MG63 (cell line): ENCODE measurements around the gene ANAPC5. TPM values are rescaled to one million over a fixed set of nuclear protein-coding genes. Genes with fewer than 3 reads are reported as not detected.
"Not testable (repeated sequence)": the region's sequence is repeated elsewhere in the genome, so short reads cannot be mapped to it uniquely, and the experiment has no call there.

Source experiments
- DNase-seq: peaks from one replicate; pipeline ENCODE4 v3.0.0-alpha.2; 2020
- H3K27me3 ChIP-seq: fragments of 250-450 bp; sonication (Bioruptor Pico); 2 replicates; pipeline ENCODE4 v1.5.1; 2020; ENCODE audit warnings: mild to moderate bottlenecking, moderate library complexity
- H3K36me3 ChIP-seq: fragments of 250-450 bp; sonication (Bioruptor Pico); 2 replicates; pipeline ENCODE4 v1.5.1; 2020; ENCODE audit warnings: mild to moderate bottlenecking, moderate library complexity
- H3K4me3 ChIP-seq: fragments of 250-450 bp; sonication (Bioruptor Pico); 2 replicates; pipeline ENCODE4 v1.5.1; 2020; ENCODE audit warnings: mild to moderate bottlenecking, moderate library complexity
- H3K9me3 ChIP-seq: fragments of 250-450 bp; sonication (Bioruptor Pico); 2 replicates; pipeline ENCODE4 v1.5.1; 2020; ENCODE audit warnings: mild to moderate bottlenecking, moderate library complexity
- total RNA-seq: library from RNA; depleted of rRNA; stranded (reverse); fragments of >200 nt; shearing (Covaris generic); gene quantifications from 2 replicates; pipeline ENCODE4 v1.2.3, GENCODE V29; 2014; ENCODE audit warnings: low replicate concordance

Gene ANAPC5
- total RNA-seq, 1 experiment from 2014 or later, result 156 TPM

GRCh38 chr12:121333747-121334146, 18.5 kb downstream of the ANAPC5 start:
- no peak for DNase-seq
- H3K9me3 ChIP-seq, result no peaks in the 10 kb centered on the region
- H3K4me3 ChIP-seq, result no peak overlapping the region
- peaks cover 90% of the 10 kb centered on the region for H3K36me3 ChIP-seq
- no peaks in the 10 kb centered on the region for H3K27me3 ChIP-seq

GRCh38 chr12:121331248-121331647, 21.0 kb downstream of the ANAPC5 start:
- H3K9me3 ChIP-seq, result no peaks in the 10 kb centered on the region
- DNase-seq, result no peak
- peaks cover 96% of the 10 kb centered on the region for H3K36me3 ChIP-seq
- no peaks in the 10 kb centered on the region for H3K27me3 ChIP-seq
- no peak overlapping the region for H3K4me3 ChIP-seq

- DNase-seq, result no peak
- Histone ChIP-seq H3K4me3 (no peak overlapping the region), H3K9me3 (no peaks in the 10 kb centered on the region), H3K36me3 (peaks cover 93% of the 10 kb centered on the region), H3K27me3 (no peaks in the 10 kb centered on the region)
Measured at GRCh38 chr12:121330692-121331091, 21.5 kb downstream of the ANAPC5 start.

- H3K9me3 ChIP-seq, result no peaks in the 10 kb centered on the region
- no peak for DNase-seq
- H3K36me3 ChIP-seq, result peaks cover 88% of the 10 kb centered on the region
- H3K4me3 ChIP-seq, result no peak overlapping the region
- H3K27me3 ChIP-seq, result no peaks in the 10 kb centered on the region
Measured at GRCh38 chr12:121330195-121330594, 22.0 kb downstream of the ANAPC5 start.

- H3K4me3 ChIP-seq, result no peak overlapping the region
- no peaks in the 10 kb centered on the region for H3K27me3 ChIP-seq
- peaks cover 84% of the 10 kb centered on the region for H3K36me3 ChIP-seq
- DNase-seq, result no peak
- no peaks in the 10 kb centered on the region for H3K9me3 ChIP-seq
Measured at GRCh38 chr12:121328620-121329019, 23.6 kb downstream of the ANAPC5 start.

- no peak for DNase-seq
- Histone ChIP-seq H3K27me3 (no peaks in the 10 kb centered on the region), H3K4me3 (no peak overlapping the region), H3K36me3 (peaks cover 78% of the 10 kb centered on the region), H3K9me3 (no peaks in the 10 kb centered on the region)
Measured at GRCh38 chr12:121326996-121327674, 25.1 kb downstream of the ANAPC5 start.

GRCh38 chr12:121325922-121326396, 26.3 kb downstream of the ANAPC5 start:
- DNase-seq, result no peak
- peaks cover 66% of the 10 kb centered on the region for H3K36me3 ChIP-seq

GRCh38 chr12:121323908-121324307, 28.3 kb downstream of the ANAPC5 start:
- DNase-seq, result no peak
- H3K36me3 ChIP-seq, result peaks cover 53% of the 10 kb centered on the region
- no peaks in the 10 kb centered on the region for H3K27me3 ChIP-seq
- H3K9me3 ChIP-seq, result no peaks in the 10 kb centered on the region
- H3K4me3 ChIP-seq, result no peak overlapping the region

More at GRCh38 chr12:121325922-121326396, 26.3 kb downstream of the ANAPC5 start:
- H3K27me3 ChIP-seq, result no peaks in the 10 kb centered on the region
- no peaks in the 10 kb centered on the region for H3K9me3 ChIP-seq
- H3K4me3 ChIP-seq, result no peak overlapping the region

- Histone ChIP-seq H3K27me3 (no peaks in the 10 kb centered on the region), H3K4me3 (no peak overlapping the region), H3K9me3 (no peaks in the 10 kb centered on the region), H3K36me3 (peaks cover 50% of the 10 kb centered on the region)
- no peak for DNase-seq
Measured at GRCh38 chr12:121318121-121318520, 34.1 kb downstream of the ANAPC5 start.

- Histone ChIP-seq H3K4me3 (no peak overlapping the region), H3K36me3 (peaks cover 64% of the 10 kb centered on the region), H3K9me3 (no peaks in the 10 kb centered on the region), H3K27me3 (no peaks in the 10 kb centered on the region)
- no peak for DNase-seq
Measured at GRCh38 chr12:121314431-121314830, 37.8 kb downstream of the ANAPC5 start.

GRCh38 chr12:121310231-121310630, 42.0 kb downstream of the ANAPC5 start:
- not testable (repeated sequence) for DNase-seq, H3K27me3 ChIP-seq, H3K4me3 ChIP-seq, H3K9me3 ChIP-seq
- peaks cover 49% of the 10 kb centered on the region for H3K36me3 ChIP-seq

- H3K36me3 ChIP-seq, result peaks cover 32% of the 10 kb centered on the region
- not testable (repeated sequence) for H3K4me3 ChIP-seq, H3K27me3 ChIP-seq, DNase-seq, H3K9me3 ChIP-seq
Measured at GRCh38 chr12:121307397-121307796, 44.8 kb downstream of the ANAPC5 start.

GRCh38 chr12:121304306-121304705, 47.9 kb downstream of the ANAPC5 start:
- no peaks in the 10 kb centered on the region for H3K9me3 ChIP-seq
- H3K36me3 ChIP-seq, result peaks cover 9% of the 10 kb centered on the region
- H3K4me3 ChIP-seq, result no peak overlapping the region
- DNase-seq, result no peak
- no peaks in the 10 kb centered on the region for H3K27me3 ChIP-seq

GRCh38 chr12:121301876-121302275, 50.3 kb downstream of the ANAPC5 start:
- DNase-seq, result no peak
- H3K36me3 ChIP-seq, result no peaks in the 10 kb centered on the region
- H3K4me3 ChIP-seq, result no peak overlapping the region
- H3K27me3 ChIP-seq, result no peaks in the 10 kb centered on the region
- H3K9me3 ChIP-seq, result no peaks in the 10 kb centered on the region

GRCh38 chr12:121300083-121300819, 52.0 kb downstream of the ANAPC5 start:
- no peaks in the 10 kb centered on the region for H3K9me3 ChIP-seq
- no peak for DNase-seq
- H3K36me3 ChIP-seq, result no peaks in the 10 kb centered on the region; the same call in 1 of the 2 replicates
- H3K27me3 ChIP-seq, result no peaks in the 10 kb centered on the region
- H3K4me3 ChIP-seq, result no peak overlapping the region

- Histone ChIP-seq H3K36me3 (no peaks in the 10 kb centered on the region; the same call in 1 of the 2 replicates), H3K4me3 (no peak overlapping the region), H3K9me3 (no peaks in the 10 kb centered on the region), H3K27me3 (no peaks in the 10 kb centered on the region)
- DNase-seq, result no peak
Measured at GRCh38 chr12:121299662-121300061, 52.5 kb downstream of the ANAPC5 start.

- not testable (repeated sequence) for H3K4me3 ChIP-seq, H3K27me3 ChIP-seq, DNase-seq, H3K9me3 ChIP-seq, H3K36me3 ChIP-seq
Measured at GRCh38 chr12:121298411-121298810, 53.8 kb downstream of the ANAPC5 start.
